ENCODE results near the gene UBR3.

Gene UBR3

DNA sequence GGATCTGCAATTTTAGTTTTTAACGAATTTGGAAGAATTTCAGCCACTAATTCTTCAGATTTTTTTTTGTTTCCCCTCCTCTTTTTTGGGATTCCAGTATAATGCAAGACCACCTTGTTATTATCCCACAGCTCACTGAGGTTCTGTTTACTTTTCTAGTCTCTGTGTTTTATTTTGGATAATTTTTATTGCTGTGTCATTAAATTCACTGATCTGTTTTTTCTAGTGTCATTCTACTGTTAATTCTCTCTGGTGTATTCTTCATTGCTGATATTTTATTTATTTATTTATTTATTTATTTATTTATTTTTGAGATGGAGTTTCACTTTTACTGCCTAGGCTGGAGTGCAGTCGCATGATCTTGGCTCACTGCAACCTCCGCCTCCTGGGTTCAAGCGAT lies 32.2 kb downstream of the UBR3 start:
- Histone ChIP-seq H3K9ac (ENCODE audit: low read length) (no peak overlapping the region), H3K9me3 (replicated peaks; ENCODE audit: insufficient read depth, low read length) (no peaks in the 10 kb centered on the region), H3K27ac (ENCODE audit: low read length) (no peak overlapping the region), H3K36me3 (replicated peaks; ENCODE audit: insufficient read depth, low read length) (no peaks in the 10 kb centered on the region), H3K4me2 (ENCODE audit: low read depth, low read length) (no peak overlapping the region), H3K79me2 (ENCODE audit: low read length) (peaks cover 67% of the 10 kb centered on the region), H3K4me1 (ENCODE audit: low read length) (no peaks in the 10 kb centered on the region), H3K4me3 (ENCODE audit: low read length) (no peak overlapping the region), H3F3A (ENCODE audit: insufficient read depth, low read length) (no peaks in the 10 kb centered on the region), H3K27me3 (replicated peaks; ENCODE audit: insufficient read depth, low read length) (no peaks in the 10 kb centered on the region), H4K20me1 (ENCODE audit: insufficient read depth, low read length) (peaks cover 6% of the 10 kb centered on the region), H3K9me2 (replicated peaks; ENCODE audit: insufficient read depth, low read length) (no peaks in the 10 kb centered on the region), H2AFZ (ENCODE audit: low read length) (no peak overlapping the region)
- no peak for DNase-seq
- no peak for TF ChIP-seq EZH2 (optimal IDR thresholded peaks at IDR 0.05; ENCODE audit: low read depth, low read length)
- TF ChIP-seq EZH2phosphoT487 (IDR thresholded peaks at IDR 0.05; ENCODE audit: low read length), result no peak
- TF ChIP-seq, protein P1, sequence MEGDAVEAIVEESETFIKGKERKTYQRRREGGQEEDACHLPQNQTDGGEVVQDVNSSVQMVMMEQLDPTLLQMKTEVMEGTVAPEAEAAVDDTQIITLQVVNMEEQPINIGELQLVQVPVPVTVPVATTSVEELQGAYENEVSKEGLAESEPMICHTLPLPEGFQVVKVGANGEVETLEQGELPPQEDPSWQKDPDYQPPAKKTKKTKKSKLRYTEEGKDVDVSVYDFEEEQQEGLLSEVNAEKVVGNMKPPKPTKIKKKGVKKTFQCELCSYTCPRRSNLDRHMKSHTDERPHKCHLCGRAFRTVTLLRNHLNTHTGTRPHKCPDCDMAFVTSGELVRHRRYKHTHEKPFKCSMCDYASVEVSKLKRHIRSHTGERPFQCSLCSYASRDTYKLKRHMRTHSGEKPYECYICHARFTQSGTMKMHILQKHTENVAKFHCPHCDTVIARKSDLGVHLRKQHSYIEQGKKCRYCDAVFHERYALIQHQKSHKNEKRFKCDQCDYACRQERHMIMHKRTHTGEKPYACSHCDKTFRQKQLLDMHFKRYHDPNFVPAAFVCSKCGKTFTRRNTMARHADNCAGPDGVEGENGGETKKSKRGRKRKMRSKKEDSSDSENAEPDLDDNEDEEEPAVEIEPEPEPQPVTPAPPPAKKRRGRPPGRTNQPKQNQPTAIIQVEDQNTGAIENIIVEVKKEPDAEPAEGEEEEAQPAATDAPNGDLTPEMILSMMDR (IDR thresholded peaks at IDR 0.05; ENCODE audit: low read length), result no peak

DNA sequence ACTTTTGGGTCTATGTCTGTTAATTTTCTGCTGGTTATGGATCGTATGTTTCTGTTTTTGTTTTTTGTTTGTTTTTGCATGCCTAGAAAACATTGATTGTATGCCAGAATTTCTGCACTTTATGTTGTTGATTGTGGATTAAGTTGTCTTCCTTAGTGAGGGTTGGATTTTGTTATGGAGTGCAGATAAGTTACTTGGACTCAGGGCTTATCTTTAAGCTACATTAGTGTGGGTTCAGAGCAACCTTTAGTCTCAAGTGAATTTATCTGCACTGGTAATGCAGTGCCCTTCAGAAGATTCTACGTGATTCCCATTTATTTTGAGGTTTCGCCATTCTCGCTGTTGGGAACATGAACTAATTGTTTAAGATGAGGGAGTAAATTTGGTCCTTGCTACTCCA lies 32.9 kb downstream of the UBR3 start:
- no peak overlapping the region for H3K4me3 ChIP-seq (ENCODE audit: low read length)
- peaks cover 6% of the 10 kb centered on the region for H4K20me1 ChIP-seq (ENCODE audit: insufficient read depth, low read length)
- no peak overlapping the region for H2AFZ ChIP-seq (ENCODE audit: low read length)
- H3K27me3 ChIP-seq (replicated peaks; ENCODE audit: insufficient read depth, low read length), result no peaks in the 10 kb centered on the region
- H3K9me2 ChIP-seq (replicated peaks; ENCODE audit: insufficient read depth, low read length), result no peaks in the 10 kb centered on the region
- no peak overlapping the region for H3K4me2 ChIP-seq (ENCODE audit: low read depth, low read length)
- no peaks in the 10 kb centered on the region for H3K4me1 ChIP-seq (ENCODE audit: low read length)
- no peaks in the 10 kb centered on the region for H3F3A ChIP-seq (ENCODE audit: insufficient read depth, low read length)
- DNase-seq, result no peak
- no peak overlapping the region for H3K9ac ChIP-seq (ENCODE audit: low read length)
- no peaks in the 10 kb centered on the region for H3K9me3 ChIP-seq (replicated peaks; ENCODE audit: insufficient read depth, low read length)
- H3K27ac ChIP-seq (ENCODE audit: low read length), result no peak overlapping the region
- no peaks in the 10 kb centered on the region for H3K36me3 ChIP-seq (replicated peaks; ENCODE audit: insufficient read depth, low read length)
- peaks cover 62% of the 10 kb centered on the region for H3K79me2 ChIP-seq (ENCODE audit: low read length)
- TF ChIP-seq EZH2 (optimal IDR thresholded peaks at IDR 0.05; ENCODE audit: low read depth, low read length) (no peak), EZH2phosphoT487 (IDR thresholded peaks at IDR 0.05; ENCODE audit: low read length) (no peak)
- TF ChIP-seq, protein P1 (IDR thresholded peaks at IDR 0.05; ENCODE audit: low read length), result no peak

DNA sequence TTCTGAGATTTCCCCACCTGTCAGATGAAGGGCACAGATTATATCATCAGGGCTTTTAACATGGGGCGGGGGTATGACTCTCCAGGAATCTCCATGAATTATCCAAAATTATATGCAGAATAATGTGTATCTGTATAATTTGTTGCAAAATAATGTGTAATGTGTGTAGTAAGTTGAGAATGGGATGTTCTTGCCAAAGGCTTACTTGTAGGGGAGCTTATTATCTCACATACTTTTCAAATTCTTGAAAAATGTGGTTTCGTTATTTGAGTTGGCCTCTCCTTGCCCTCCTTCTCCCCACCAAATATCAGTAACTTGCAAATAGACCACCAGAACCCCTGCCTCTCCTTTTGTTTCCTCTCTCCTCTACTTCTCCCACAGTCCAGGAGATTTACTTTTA lies 35.6 kb downstream of the UBR3 start:
- no peak for DNase-seq
- Histone ChIP-seq H2AFZ (ENCODE audit: low read length) (no peak overlapping the region), H3K27ac (ENCODE audit: low read length) (no peak overlapping the region), H3K9me3 (replicated peaks; ENCODE audit: insufficient read depth, low read length) (no peaks in the 10 kb centered on the region), H3K9ac (ENCODE audit: low read length) (no peak overlapping the region), H3K9me2 (replicated peaks; ENCODE audit: insufficient read depth, low read length) (no peaks in the 10 kb centered on the region), H3K36me3 (replicated peaks; ENCODE audit: insufficient read depth, low read length) (no peaks in the 10 kb centered on the region), H3K4me3 (ENCODE audit: low read length) (no peak overlapping the region), H3K4me2 (ENCODE audit: low read depth, low read length) (no peak overlapping the region), H3K4me1 (ENCODE audit: low read length) (no peaks in the 10 kb centered on the region), H3F3A (ENCODE audit: insufficient read depth, low read length) (no peaks in the 10 kb centered on the region), H3K79me2 (ENCODE audit: low read length) (peaks cover 76% of the 10 kb centered on the region), H4K20me1 (ENCODE audit: insufficient read depth, low read length) (peaks cover 6% of the 10 kb centered on the region), H3K27me3 (replicated peaks; ENCODE audit: insufficient read depth, low read length) (no peaks in the 10 kb centered on the region)
- TF ChIP-seq EZH2 (optimal IDR thresholded peaks at IDR 0.05; ENCODE audit: low read depth, low read length) (no peak), EZH2phosphoT487 (IDR thresholded peaks at IDR 0.05; ENCODE audit: low read length) (no peak)
- TF ChIP-seq, protein P1 (IDR thresholded peaks at IDR 0.05; ENCODE audit: low read length), result no peak

All from MM.1S (cell line).